Brain microvascular endothelial cell (primary cell): ENCODE measurements around the gene GPR37L1.

Experiments used
- DNase-seq: peaks from one replicate; pipeline ENCODE4 v3.0.0-alpha.2; 2020
- H3K27ac ChIP-seq: fragments of 250-450 bp; sonication (Bioruptor Pico); 2 replicates; pipeline ENCODE4 v1.5.1; 2020; ENCODE audit warnings: mild to moderate bottlenecking, moderate library complexity
- H3K27me3 ChIP-seq: fragments of 250-450 bp; sonication (Bioruptor Pico); replicated peaks from 2 replicates; pipeline ENCODE4 v1.5.1; 2020; ENCODE audit warnings: mild to moderate bottlenecking
- H3K36me3 ChIP-seq: fragments of 250-450 bp; sonication (Bioruptor Pico); replicated peaks from 2 replicates; pipeline ENCODE4 v1.5.1; 2020; ENCODE audit warnings: mild to moderate bottlenecking
- H3K4me3 ChIP-seq: 2 replicates; pipeline ENCODE4 v1.5.1; 2011; ENCODE audit warnings: low read depth, mild to moderate bottlenecking, control low read depth, low read length, moderate library complexity
- in situ Hi-C: cut with HindIII; loops from 2 replicates; pipeline ENCODE4 v1.10.0; 2017; ENCODE audit warnings: low sequenced_read_pairs, low pct_ligation_motif_present
- TF ChIP-seq, protein P1 (sequence below): IDR thresholded peaks from 2 replicates; pipeline ENCODE4 v1.5.1; 2011; ENCODE audit warnings: low read depth, mild to moderate bottlenecking, moderate library complexity, low read length, control low read depth, inconsistent platforms; ENCODE audit errors: missing control alignments

The GPR37L1 gene

DNA sequence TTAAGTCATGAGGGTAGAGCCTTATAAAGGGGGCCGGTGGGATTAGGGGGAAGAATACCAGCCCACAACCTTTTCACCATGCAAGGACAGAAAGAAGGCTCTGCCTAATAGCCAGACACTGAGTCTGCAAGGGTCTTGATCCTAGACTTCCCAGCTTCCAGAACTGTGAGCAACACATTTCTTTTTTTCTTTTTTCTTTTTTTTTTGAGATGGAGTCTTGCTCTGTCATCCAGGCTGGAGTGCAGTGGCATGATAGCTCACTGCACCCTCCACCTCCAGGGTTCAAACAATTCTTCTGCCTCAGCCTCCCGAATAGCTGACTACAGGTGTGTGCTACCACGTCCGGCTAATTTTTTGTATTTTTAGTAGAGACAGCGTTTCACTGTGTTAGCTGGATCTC is 23.6 kb downstream of the GPR37L1 start:
- TF ChIP-seq, protein P1, sequence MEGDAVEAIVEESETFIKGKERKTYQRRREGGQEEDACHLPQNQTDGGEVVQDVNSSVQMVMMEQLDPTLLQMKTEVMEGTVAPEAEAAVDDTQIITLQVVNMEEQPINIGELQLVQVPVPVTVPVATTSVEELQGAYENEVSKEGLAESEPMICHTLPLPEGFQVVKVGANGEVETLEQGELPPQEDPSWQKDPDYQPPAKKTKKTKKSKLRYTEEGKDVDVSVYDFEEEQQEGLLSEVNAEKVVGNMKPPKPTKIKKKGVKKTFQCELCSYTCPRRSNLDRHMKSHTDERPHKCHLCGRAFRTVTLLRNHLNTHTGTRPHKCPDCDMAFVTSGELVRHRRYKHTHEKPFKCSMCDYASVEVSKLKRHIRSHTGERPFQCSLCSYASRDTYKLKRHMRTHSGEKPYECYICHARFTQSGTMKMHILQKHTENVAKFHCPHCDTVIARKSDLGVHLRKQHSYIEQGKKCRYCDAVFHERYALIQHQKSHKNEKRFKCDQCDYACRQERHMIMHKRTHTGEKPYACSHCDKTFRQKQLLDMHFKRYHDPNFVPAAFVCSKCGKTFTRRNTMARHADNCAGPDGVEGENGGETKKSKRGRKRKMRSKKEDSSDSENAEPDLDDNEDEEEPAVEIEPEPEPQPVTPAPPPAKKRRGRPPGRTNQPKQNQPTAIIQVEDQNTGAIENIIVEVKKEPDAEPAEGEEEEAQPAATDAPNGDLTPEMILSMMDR: no peak
- in situ Hi-C loops: loop anchor here (25.0 kb wide), 1 partner anchor 134 kb away; the partner anchor contains the start of gene ELF3

GRCh38 chr1:202146993-202147392 is 24.3 kb downstream of the GPR37L1 start:
- Histone ChIP-seq H3K27ac (no peak overlapping the region), H3K4me3 (no peak overlapping the region), H3K36me3 (no peaks in the 10 kb centered on the region), H3K27me3 (no peaks in the 10 kb centered on the region)
- in situ Hi-C loops: loop anchor here (25.0 kb wide), 1 partner anchor 135 kb away; the partner anchor contains the start of gene ELF3
- DNase-seq: no peak
- TF ChIP-seq, protein P1: no peak

More for the DNA sequence above, 23.6 kb downstream of the GPR37L1 start:
- H3K27ac ChIP-seq: no peak overlapping the region
- DNase-seq: no peak
- no peak overlapping the region for H3K4me3 ChIP-seq
- no peaks in the 10 kb centered on the region for H3K36me3 ChIP-seq
- H3K27me3 ChIP-seq: no peaks in the 10 kb centered on the region

- H3K36me3 ChIP-seq: no peaks in the 10 kb centered on the region
- H3K27me3 ChIP-seq: no peaks in the 10 kb centered on the region
- in situ Hi-C loops: loop anchor here (25.0 kb wide), 1 partner anchor 136 kb away; the partner anchor contains the start of gene ELF3
- no peak overlapping the region for H3K27ac ChIP-seq
- TF ChIP-seq, protein P1: no peak
- no peak overlapping the region for H3K4me3 ChIP-seq
- no peak for DNase-seq
Measured at GRCh38 chr1:202148391-202148790, 25.7 kb downstream of the GPR37L1 start.

- in situ Hi-C loops: loop anchor here (25.0 kb wide), 1 partner anchor 137 kb away; the partner anchor contains the start of gene ELF3
- Histone ChIP-seq H3K27me3 (no peaks in the 10 kb centered on the region), H3K27ac (no peak overlapping the region), H3K4me3 (no peak overlapping the region), H3K36me3 (no peaks in the 10 kb centered on the region)
- TF ChIP-seq, protein P1: no peak
- no peak for DNase-seq
Measured at GRCh38 chr1:202149566-202149965, 26.8 kb downstream of the GPR37L1 start.

- in situ Hi-C loops: no loop called here
Measured at GRCh38 chr1:202150187-202150586, 27.5 kb downstream of the GPR37L1 start.

More at GRCh38 chr1:202150187-202150586, 27.5 kb downstream of the GPR37L1 start:
- Histone ChIP-seq H3K4me3 (no peak overlapping the region), H3K36me3 (no peaks in the 10 kb centered on the region), H3K27ac (no peak overlapping the region), H3K27me3 (no peaks in the 10 kb centered on the region)
- no peak for DNase-seq
- TF ChIP-seq, protein P1: no peak
